ENCODE data around the gene FAM229A. TPM values are rescaled to one million over a fixed set of nuclear protein-coding genes. Genes with fewer than 3 reads are reported as not detected.

The FAM229A gene
- total and polyA plus RNA-seq, 2 experiments from 2014 or later, result 3.6 to 4.2 TPM

GRCh38 chr1:32341971-32342370 lies 20.3 kb downstream of the FAM229A start:
- H3K9me2 ChIP-seq (ENCODE audit: insufficient read depth), result no peaks in the 10 kb centered on the region
- H3K4me1 Mint-ChIP-seq, result peaks cover 18% of the 10 kb centered on the region
- peaks cover 2% of the 10 kb centered on the region; the same call in 1 of the 2 replicates for H3K27me3 ChIP-seq (ENCODE audit: insufficient read depth)
- H3K36me3 Mint-ChIP-seq (ENCODE audit: low read depth), result no peaks in the 10 kb centered on the region; the same call in 2 of the 3 replicates
- no peaks in the 10 kb centered on the region for H3K79me2 ChIP-seq (replicated peaks; ENCODE audit: insufficient read depth)
- DNase-seq (ENCODE audit: low spot score) (no peak), ATAC-seq (peak; percentile 15; the same call in 2 of the 3 replicates)
- H3K9me3 Mint-ChIP-seq, result no peaks in the 10 kb centered on the region
- no peak for TF ChIP-seq ZNF331 (CRISPR knock-in tag; IDR thresholded peaks at IDR 0.05; ENCODE audit: low read depth)
- TF ChIP-seq ZNF114 (CRISPR knock-in tag; IDR thresholded peaks at IDR 0.05), result no peak
- TF ChIP-seq, protein P1, sequence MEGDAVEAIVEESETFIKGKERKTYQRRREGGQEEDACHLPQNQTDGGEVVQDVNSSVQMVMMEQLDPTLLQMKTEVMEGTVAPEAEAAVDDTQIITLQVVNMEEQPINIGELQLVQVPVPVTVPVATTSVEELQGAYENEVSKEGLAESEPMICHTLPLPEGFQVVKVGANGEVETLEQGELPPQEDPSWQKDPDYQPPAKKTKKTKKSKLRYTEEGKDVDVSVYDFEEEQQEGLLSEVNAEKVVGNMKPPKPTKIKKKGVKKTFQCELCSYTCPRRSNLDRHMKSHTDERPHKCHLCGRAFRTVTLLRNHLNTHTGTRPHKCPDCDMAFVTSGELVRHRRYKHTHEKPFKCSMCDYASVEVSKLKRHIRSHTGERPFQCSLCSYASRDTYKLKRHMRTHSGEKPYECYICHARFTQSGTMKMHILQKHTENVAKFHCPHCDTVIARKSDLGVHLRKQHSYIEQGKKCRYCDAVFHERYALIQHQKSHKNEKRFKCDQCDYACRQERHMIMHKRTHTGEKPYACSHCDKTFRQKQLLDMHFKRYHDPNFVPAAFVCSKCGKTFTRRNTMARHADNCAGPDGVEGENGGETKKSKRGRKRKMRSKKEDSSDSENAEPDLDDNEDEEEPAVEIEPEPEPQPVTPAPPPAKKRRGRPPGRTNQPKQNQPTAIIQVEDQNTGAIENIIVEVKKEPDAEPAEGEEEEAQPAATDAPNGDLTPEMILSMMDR (conservative IDR thresholded peaks at IDR 0.05; ENCODE audit: low read depth in 2 of 2), result no peak
- TF ChIP-seq EZH2 (IDR thresholded peaks at IDR 0.05; ENCODE audit: low read depth, unreplicated experiment), result no peak
- no peak for TF ChIP-seq NANOG (IDR thresholded peaks at IDR 0.05; ENCODE audit: borderline replicate concordance)
- TF ChIP-seq CREB1 (CRISPR knock-in tag; IDR thresholded peaks at IDR 0.05; ENCODE audit: low read depth), result no peak
- TF ChIP-seq ZNF462 (CRISPR knock-in tag; IDR thresholded peaks at IDR 0.05), result no peak
- no peak for TF ChIP-seq ETS1 (IDR thresholded peaks at IDR 0.05)
- no peak for TF ChIP-seq STAT1 (IDR thresholded peaks at IDR 0.05; ENCODE audit: unreplicated experiment)
- TF ChIP-seq REST (IDR thresholded peaks at IDR 0.05; ENCODE audit: unreplicated experiment), result no peak
- TF ChIP-seq JUNB (IDR thresholded peaks at IDR 0.05; ENCODE audit: unreplicated experiment), result no peak
- TF ChIP-seq EZH2phosphoT487 (IDR thresholded peaks at IDR 0.05; ENCODE audit: unreplicated experiment), result no peak
- no peak for TF ChIP-seq POLR2AphosphoS5 (IDR thresholded peaks at IDR 0.05; ENCODE audit: low read depth)
- no peak overlapping the region for H3K27ac ChIP-seq (ENCODE audit: low read depth)
- H3K4me2 ChIP-seq, result no peak overlapping the region
- H2AFZ ChIP-seq, result no peak overlapping the region
- peaks cover 3% of the 10 kb centered on the region; the same call in 1 of the 2 replicates for H3K4me1 ChIP-seq (ENCODE audit: insufficient read depth)
- H3K27me3 Mint-ChIP-seq (ENCODE audit: insufficient read depth, low read depth, poor library complexity), result peaks cover 18% of the 10 kb centered on the region
- H3K4me3 Mint-ChIP-seq, result no peak overlapping the region
- H3K36me3 ChIP-seq (ENCODE audit: insufficient read depth), result no peaks in the 10 kb centered on the region
- H3F3A ChIP-seq (replicated peaks; ENCODE audit: low read depth), result no peaks in the 10 kb centered on the region
- H3K4me3 ChIP-seq, result no peak overlapping the region
- H4K20me1 ChIP-seq (replicated peaks; ENCODE audit: insufficient read depth), result no peaks in the 10 kb centered on the region
- no peak overlapping the region for H3K27ac Mint-ChIP-seq

Measured in GM23338 (cell line).